HG02610 (cell line): Measurements from ENCODE around the gene GALNT8.

Source experiments
- ATAC-seq: cut with Tn5 transposase; IDR thresholded peaks from one replicate; pipeline ENCODE4 v1.9.1; 2021; ENCODE audit warnings: mild to moderate bottlenecking, moderate library complexity; ENCODE audit not compliant: unreplicated experiment

The GALNT8 gene

DNA sequence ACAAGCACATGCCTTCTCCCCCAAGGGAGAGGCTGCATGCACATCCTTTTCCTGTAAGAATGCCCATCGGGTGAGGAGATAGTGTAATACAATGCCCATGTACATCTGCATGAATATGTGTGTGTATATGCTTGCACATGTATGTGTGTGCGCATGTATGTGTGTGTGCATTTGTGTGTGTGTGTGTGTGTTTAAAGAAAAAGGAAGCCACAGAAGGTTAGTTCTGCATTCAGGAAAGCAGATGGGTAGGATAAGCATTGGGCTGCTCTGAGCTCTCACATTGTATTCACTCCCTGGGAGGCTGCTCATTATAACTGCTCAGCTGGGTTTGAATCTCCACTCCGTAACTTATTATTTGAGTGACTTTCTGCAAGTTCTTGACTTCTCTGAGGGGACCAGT, 74.3 kb downstream of the GALNT8 start:
- no peak for ATAC-seq

DNA sequence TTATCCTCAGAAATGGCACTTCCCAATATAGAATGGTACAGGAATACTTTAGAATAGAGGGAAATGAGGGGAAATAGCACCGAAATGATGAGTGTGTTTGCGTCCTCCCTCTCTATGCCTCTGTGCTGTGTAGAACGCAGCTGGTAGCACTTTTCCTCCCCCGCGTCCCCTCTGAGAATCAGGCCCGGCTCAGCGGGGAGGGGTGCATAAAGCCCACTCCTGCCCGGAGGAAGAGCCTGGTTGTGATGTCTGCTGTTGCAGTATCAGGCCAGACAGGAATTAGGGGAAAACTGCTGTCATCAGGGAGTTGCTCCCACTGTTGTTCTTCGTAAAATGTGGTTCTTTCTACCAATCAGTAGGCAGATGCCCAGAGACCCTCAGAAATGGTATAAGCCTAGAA, 76.0 kb downstream of the GALNT8 start:
- ATAC-seq, result no peak

DNA sequence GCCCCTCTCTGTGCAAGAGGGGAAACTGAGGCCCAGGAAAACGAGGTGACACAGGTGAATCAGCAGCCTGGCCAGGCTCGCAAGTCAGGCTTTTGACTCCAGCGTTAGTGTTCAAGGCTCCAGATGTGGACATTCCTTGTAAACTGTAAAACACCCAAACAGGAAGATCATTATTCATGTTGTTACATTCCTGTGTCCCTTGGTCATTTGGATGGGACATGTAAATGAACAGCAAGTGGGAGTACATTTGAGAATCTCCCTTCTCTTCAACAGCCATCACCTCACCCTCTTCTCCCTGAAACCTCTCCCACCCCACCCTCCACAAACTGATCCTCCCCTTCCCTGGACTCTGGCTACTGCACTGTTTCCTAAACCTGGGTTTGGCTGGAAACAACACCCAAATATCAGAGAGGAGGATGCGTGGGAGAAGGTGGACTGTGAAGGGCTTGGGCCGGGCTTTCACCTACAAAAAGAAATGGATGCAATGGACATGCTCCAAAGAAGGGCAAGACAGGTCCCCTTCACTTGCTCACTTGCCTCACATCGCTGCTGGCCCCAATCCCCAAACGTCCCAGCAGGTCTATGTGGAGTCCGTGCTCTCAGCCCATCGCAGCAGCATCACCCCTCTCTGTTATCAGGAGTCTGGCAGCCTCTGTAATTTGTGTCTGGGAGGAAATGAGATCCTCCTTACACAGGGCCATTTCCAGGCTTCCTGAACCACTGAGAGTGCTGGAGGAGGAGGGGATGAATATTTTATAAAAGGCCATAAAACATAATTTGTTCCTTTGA, 76.7 kb downstream of the GALNT8 start:
- no peak for ATAC-seq

DNA sequence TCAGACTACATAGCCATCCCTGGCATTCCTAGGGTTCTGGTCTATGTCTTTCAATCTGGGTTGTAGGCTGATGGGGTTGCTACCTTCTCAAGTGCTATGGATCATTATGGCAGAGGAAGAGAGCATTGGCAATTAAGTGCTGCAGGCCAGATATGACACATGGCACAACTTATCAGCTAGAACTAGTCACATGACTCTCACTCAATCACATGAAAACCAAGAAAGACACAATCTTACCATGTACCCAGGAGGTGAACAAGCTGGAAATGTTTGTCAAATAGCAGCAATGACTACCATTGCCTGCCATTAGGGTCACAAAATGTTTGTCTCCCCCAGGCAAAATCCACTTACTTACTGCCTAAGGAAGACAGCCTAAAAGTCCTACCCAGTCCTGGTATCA, 80.4 kb downstream of the GALNT8 start:
- ATAC-seq, result no peak

DNA sequence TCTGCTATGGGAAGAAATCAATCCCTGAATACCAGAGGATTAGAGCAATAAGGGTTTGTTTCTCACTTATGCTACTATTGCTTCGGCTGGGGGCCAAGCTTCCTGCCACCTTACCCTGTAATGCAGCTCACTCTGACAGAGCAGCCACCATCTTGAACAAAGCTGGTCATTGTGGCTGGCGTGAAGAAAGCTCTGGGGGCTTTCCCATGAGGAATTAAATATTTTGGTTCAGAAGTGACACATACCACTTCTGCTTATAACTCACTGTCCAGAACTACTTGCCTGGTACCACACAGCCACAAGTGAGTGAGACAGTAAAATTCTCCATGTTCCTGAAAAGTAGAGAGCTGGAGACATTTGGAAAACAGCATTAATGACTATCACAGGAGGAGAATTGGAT, 82.6 kb downstream of the GALNT8 start:
- ATAC-seq, result no peak

DNA sequence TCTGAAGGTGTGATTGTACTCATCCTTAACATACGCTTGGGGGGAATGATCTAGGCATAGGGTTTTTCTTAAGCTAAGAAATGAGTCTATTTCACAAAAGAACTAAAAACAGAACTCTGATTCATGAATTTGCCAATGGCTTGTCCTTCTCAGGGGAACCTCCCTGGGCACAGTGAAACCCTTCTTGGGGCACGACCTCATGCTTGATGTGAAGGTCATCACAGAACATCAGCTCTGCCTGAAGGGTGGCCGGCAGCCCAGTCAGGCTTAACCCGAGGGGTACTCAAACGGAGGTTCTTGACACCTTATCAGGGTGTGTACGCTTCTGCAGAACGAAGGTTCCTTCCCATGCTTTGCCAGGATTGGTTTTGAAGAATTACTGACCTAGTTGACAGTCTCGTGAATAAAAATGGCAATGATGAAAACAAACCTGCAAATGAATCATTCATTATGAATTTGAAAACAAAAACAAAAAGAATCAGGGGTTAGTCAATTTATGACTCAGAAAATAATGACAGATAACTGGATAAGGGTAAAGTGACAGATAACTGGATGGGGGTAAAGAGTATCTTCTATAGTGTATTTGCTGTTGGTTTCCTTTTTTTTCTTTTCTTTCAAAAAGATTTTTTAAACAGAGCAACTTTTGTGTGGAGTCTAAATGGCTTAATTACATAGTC, 86.4 kb downstream of the GALNT8 start:
- ATAC-seq, result no peak

DNA sequence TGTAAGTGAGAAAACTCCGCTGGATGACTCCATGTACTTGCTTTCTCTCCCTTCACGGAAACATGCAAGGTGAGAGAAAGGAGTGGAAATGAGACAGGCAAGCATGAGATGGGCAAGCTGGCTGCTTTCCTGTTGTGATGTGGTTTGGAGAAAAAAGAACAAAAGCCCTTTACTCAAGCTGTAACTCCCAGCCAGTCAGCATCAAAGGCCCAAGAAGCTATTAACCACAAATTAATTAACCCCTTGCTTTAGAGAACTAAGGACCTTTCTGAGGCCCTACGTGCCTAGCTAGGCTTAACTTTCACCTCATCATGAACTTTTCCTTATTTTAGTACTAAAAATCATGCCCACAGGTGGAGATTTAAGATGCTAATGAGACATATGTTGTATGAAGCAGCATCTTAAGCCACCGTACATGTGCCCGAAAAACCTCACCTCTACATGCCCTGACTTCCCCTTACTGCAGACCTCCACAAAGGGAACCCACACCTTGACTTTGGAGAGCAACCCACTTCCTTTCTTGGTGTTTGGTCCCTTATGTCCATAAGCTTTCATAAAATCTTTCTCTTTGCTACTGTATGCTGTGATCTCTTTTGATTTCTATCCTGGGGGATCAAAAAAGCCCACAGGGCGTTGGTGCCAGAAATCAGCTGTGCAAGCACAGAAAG, 87.0 kb downstream of the GALNT8 start:
- ATAC-seq, result no peak

DNA sequence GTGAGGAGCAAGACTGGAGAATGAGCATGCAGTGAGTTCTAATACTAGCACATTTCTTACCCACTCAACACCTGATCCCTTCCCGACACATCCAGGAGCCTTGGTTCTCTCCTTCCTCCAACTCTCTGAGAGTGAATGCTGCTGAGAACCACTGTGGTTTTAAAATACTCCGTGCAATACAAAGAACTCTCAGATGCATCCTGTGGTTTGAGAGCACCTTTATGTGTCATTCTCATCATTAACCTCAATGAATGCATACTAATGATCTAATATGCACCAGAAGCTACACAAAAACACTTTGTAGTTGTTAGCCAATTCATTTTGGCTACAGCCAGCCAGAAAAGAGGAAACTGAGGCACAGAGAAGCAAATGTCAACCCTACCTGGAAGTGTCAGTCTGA, 87.6 kb downstream of the GALNT8 start:
- no peak for ATAC-seq

DNA sequence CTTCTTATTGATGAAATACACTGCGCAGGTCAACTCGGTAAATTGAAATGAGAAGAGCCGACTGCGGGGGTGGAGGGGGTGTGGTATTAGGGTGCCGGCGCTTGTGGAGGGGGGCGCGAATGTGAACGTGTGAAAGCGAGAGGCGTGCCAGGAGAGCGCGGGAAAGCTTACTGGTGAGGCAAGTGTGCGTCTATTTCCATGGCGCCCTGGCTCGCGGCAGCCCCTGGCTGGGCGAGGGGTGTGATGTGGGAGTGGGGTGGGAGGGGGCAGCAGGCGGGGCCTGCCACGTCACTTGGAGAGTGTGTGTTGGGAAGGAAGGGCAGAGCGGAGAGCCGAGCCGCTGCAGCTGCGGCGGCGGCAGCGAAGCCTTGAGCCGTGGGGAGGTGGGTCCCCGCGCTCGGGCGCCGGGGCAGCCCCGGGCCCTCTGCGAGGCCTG, 88.8 kb downstream of the GALNT8 start:
- ATAC-seq, result no peak

DNA sequence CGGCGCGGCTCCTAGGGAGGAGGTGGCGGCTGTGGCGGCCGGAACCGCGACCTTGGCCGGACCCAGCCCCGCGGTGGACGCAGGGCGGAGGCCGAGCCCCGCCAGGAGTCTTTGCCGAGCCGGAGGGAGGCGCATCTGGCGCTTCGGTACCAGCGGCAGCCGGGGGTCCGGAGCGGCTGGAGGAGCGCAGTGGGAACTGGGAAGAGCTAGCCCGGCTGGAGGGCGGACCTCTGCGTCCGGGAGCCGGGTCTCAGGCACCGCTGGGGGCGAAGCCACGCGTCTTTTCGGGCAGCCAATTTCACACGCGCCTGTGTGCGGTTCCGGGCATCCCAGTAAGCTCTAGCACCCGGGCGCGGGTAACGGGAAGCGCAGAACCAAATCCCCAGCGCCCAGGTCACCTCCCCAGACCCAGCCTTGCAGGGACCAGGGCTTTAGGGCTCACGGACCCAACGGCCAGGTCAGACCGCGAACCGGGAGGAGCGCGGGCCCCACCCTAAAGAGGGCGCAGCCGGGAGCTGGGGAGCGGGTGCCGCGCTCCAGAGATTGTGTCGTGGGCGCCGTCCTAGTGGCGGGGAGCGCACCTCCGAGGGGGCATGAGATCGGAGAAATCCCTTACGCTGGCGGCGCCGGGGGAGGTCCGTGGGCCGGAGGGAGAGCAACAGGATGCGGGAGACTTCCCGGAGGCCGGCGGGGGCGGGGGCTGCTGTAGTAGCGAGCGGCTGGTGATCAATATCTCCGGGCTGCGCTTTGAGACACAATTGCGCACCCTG, 89.4 kb downstream of the GALNT8 start:
- ATAC-seq, result no peak

DNA sequence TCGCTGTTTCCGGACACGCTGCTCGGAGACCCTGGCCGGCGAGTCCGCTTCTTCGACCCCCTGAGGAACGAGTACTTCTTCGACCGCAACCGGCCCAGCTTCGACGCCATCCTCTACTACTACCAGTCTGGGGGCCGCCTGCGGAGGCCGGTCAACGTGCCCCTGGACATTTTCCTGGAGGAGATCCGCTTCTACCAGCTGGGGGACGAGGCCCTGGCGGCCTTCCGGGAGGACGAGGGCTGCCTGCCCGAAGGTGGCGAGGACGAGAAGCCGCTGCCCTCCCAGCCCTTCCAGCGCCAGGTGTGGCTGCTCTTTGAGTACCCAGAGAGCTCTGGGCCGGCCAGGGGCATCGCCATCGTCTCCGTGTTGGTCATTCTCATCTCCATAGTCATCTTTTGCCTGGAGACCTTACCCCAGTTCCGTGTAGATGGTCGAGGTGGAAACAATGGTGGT, 90.0 kb downstream of the GALNT8 start:
- no peak for ATAC-seq

DNA sequence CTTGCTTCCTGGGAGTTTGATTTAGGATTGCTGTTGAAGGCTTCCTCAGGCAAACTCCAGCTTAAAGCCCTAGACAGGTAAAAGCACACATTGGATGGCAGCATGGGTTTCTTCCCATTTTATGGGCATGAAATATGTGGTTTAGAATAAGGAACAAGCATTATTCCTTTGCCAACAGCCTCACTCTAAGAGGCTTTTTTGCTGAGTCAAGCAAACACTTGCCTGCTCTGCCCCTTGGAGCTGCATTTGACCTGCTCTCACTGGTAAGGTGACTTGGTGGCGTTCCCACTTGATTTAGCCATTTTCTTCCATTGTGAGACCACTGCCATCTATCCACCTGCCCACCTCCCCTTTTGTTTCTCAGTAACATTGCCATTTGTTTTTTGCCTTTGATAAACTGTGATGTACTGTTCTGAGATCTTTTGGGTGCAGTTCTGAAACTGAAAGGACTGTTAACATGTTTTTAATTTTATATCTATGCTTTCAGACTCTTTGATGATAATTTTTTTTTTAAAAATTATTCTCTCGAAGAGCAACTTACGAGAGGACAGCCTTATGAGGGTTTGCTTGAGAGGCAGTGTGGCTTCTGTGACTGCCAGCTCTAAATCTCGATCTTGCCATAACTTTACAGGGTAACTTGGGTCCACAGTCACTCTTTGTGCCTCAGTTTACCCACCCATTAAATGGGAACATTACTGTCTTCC, 92.6 kb downstream of the GALNT8 start:
- ATAC-seq, result no peak

DNA sequence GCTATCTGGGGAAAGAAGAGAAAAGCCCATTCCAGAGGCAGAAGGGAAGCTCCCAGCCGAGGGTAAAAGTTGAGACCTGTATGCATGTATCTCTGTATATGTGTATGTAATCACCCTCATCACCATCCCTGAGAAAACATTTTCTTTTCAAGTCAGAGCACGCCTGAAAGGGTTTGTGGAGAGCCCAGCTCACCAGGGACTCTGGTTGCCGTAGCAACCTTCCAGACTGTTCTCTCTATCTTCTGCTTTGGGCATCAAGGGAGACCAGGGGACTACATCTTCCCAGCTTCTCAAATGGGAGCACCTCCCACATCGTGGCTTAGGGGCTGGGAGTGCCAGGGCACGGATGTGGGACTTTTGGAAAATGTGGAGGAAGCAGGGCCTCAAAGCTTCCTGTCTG, 93.5 kb downstream of the GALNT8 start:
- no peak for ATAC-seq

DNA sequence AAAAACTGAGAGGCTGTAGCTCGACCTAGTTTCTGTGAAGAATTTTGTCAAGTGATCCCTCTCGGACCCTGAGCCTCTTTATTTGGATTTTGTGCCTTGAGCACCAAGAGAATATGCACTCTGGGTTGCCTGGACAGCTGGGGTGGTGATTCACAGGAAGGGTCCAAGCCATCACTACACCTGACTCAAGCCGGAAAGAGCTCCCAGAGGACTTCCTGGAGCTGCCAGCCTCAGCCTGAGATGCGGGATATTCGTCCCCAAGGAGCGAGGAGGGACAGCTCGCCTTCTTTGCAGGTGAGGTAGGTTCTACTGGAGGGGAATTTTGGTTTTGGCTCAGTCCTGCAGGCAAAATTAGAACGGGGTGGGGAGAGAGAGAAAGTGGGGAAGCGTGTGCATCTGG, 94.3 kb downstream of the GALNT8 start:
- ATAC-seq, result no peak

DNA sequence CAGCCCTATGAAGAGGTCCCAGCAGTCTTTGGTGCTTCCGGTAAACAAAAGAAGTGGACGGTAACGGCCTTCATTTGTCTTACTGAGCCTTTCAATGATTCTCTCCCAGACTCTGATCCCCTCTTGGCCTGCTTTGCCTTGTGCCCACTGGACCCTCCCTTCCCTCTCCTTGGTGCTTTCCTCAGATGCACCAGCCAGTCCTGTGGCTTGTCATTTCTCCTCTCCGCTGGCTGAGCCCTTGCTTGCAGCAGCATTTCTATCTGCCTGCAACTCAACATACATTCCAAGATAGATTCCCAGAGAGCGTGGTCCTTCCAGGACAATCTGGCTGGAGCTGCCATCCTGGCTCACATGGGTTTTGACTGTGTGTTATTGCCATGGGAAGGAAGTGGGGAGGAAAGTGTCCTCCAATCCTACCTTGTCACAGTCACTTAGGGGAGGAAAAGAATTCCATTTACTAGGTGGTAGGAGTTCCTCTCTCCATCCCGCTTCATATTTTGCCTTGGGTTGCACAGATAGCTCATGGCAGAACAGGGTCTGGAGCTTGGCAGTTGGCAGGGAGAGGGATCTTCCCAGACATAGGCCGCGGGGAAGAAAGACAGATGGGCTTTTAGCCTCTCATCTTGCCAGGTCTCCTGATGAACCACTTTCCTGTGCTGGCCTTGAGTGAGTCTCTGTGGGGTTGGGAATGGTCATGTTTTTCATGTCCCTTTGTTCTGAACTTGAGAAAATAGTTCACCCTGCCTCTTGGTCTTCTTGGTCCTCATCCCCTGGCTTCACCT, 96.7 kb downstream of the GALNT8 start:
- ATAC-seq, result no peak

DNA sequence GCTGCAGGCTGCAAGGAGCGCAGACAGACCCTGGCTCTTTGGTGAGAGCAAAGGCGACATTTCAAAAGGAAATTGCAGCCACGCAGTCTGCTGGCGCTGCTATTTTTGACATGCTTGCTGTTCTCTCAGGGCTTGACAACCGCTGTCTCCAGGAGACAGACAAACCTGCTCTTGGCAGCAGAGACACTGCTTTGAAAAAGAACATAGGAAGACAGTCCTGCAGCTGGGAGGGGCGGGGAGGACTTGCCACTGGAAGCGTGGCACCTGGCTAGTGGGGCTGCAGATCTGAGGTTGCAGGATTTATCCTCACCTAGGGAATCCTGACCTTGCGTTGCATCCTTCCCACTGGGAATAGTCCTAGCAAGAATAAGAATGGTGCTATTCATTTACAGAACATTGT, 97.7 kb downstream of the GALNT8 start:
- no peak for ATAC-seq

DNA sequence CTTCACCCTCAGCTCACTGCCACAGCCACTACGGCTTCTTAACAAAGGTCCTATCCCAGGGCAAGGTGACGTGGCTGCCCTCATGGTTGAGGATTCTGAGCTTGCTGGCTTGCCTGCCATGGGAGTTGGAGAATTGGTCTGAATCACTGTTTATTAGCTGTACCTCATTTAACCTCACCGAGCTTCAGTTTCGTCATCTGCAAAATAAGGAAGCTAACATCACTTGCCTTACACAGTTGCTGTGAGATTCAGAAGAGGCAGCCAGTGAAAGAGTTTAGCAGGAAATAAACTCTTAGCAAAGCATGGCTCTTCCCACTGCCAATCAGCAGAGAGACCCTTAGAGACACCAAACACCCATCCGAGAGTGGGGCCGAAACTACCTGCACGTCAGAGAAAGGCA, 99.5 kb downstream of the GALNT8 start:
- no peak for ATAC-seq

DNA sequence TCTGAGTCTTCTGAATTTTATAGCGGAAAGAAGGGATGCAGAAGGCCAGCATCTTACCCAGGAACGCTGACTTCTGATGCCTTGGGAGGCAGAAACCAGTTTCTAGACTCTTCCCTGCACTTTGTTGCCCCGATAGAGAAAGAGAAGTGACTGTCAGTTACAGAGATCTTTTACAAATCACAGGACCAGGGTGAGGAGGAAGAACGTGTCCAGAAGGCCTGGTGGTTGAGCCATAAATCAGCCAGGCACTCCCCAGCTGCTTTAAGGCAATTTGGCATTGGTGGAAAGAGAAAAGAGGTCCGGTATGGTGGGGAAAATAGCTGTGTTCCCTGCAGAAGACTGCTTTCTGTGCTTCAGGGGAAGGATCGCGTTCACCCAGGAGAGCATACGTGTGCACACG, 100.8 kb downstream of the GALNT8 start:
- no peak for ATAC-seq
